Fibroblast of villous mesenchyme (primary cell): Measurements from ENCODE around the gene SMYD2. TPM values are rescaled to one million over a fixed set of nuclear protein-coding genes. Genes with fewer than 3 reads are reported as not detected.

ENCODE experiments used
- DNase-seq: peaks from one replicate; pipeline ENCODE4 v3.0.0-alpha.2; 2010; ENCODE audit warnings: low read depth
- H3K4me3 ChIP-seq: 2 replicates; pipeline ENCODE4 v1.5.1; 2011; ENCODE audit warnings: low read depth, mild to moderate bottlenecking, low read length
- total RNA-seq: library from RNA; depleted of rRNA; stranded (reverse); fragments of >200 nt; gene quantifications from 2 replicates; pipeline ENCODE4 v1.2.3, GENCODE V29; 2012
- TF ChIP-seq, protein P1 (sequence below): IDR thresholded peaks from 2 replicates; pipeline ENCODE4 v1.5.1; 2012; ENCODE audit warnings: low read depth, mild to moderate bottlenecking, low read length; ENCODE audit not compliant: insufficient read depth

Gene SMYD2
- total RNA-seq, 1 donor: 48.8 TPM

DNA sequence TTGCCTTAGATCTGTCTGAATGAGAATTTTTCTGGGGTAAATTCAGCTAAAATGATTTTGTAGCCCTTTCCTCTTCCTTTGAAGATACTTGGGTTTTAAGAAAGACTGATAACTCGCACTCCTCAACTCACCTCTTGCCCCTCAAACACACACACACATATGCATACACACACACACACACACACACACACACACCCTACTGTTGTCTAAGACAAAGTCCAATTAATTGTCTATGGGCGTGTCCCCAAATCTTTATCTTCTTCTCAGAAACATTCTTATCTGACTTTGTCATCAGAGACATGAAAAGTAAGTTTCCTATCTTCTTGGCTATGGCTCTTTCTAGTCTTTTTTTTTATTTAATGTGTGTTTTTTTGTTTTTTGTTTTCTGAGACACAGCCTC lies 36.1 kb upstream of the SMYD2 start:
- DNase-seq: no peak
- TF ChIP-seq, protein P1, sequence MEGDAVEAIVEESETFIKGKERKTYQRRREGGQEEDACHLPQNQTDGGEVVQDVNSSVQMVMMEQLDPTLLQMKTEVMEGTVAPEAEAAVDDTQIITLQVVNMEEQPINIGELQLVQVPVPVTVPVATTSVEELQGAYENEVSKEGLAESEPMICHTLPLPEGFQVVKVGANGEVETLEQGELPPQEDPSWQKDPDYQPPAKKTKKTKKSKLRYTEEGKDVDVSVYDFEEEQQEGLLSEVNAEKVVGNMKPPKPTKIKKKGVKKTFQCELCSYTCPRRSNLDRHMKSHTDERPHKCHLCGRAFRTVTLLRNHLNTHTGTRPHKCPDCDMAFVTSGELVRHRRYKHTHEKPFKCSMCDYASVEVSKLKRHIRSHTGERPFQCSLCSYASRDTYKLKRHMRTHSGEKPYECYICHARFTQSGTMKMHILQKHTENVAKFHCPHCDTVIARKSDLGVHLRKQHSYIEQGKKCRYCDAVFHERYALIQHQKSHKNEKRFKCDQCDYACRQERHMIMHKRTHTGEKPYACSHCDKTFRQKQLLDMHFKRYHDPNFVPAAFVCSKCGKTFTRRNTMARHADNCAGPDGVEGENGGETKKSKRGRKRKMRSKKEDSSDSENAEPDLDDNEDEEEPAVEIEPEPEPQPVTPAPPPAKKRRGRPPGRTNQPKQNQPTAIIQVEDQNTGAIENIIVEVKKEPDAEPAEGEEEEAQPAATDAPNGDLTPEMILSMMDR: no peak
- no peak overlapping the region for H3K4me3 ChIP-seq

DNA sequence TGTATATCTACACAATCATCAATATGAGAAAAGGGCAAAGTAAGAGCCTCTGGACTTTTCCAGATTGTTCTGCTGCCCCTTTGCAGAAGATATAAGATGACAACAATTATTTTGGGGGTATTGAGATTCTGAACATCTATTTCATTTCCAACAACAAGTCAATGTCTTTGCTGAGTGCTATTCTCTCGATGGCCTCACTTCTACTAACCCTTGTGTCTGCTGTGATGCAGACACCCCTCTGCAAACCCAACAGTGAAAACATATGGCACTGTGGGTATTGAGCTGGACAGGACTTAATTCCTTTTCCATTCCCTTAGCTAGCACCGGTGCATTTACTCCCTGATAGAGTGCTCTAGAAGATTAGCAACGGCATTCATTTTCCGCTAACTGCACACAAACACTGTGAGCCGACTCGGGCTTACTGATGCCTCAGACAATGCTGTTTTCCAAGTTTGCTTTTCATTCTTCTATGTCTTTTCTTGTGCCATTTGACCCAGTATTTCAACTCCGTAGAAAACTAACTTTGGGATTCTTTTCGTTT lies 33.4 kb upstream of the SMYD2 start:
- H3K4me3 ChIP-seq: no peak overlapping the region
- TF ChIP-seq, protein P1: no peak
- DNase-seq: no peak

DNA sequence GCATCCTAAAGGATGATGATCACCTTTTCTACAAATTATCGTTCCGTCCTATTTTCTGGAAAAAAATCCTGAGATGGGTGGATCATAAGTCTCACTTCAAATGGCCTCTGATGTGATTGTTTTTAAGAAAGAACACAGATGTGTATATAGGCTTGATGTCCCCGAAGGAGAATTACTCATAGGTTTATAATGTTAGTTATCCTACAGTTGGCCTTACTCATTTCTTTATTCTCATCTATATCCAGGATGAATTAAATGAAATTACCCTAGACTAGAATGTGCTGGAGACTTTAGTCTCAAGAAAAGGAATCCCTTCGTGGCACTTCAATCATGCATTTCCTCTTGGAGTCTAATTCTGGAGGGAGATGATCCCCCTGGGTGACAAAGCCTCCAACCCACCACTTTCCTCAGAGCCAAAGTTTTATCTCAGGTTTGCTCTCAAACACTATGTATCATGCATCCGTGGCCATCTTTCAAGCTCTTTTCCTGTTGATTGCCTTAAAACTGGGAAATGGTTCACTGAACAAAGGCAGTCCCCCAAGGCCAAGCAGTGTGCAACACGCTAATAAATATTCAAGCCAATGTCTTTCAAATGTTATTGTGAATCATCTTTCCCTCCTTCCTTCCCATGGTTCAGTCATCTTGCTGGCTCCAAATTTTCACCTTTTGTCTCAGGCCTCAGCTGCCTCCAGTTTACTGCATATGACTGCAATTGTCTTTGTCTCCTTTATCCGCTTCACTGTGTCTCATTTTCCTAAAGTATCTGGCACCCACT lies 32.5 kb upstream of the SMYD2 start:
- no peak overlapping the region for H3K4me3 ChIP-seq
- TF ChIP-seq, protein P1: no peak
- no peak for DNase-seq

DNA sequence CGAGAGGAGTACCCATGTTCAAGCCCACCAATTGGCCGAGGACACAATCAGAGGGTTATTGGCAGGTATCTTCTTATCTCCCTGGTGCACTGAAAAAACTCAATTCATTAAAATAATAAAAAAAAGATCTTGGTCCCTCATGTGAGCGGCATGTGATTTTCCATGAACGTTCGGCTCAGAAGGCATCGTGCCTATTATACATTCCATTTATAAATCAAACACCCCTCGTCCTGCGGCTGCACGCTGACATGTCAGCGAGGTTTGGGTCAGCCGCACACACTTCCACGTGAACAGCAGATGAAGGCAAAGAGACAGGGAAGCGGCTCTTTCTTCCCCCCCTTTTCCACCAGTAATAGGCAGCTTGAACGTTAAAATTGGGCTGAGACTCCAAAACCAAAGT lies 31.3 kb upstream of the SMYD2 start:
- DNase-seq: no peak
- TF ChIP-seq, protein P1: no peak
- no peak overlapping the region for H3K4me3 ChIP-seq

DNA sequence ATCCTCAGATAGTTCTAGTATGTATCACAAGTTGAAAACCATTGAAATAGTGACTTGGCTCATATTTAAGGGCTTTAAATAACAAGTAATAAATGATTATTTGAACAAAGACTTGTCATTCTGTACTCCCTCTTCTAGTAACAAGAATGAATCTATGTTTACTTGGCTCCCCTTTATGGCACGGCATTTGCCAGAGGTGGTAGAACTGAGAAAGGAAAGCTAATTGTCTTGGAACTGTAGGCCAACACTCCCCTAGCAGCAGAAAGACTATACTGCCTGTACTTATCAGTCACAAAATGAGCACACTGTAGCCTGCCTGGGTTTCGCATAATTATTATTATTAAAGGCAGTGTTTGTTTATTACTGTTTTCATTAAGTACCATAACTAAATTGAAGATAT lies 29.6 kb upstream of the SMYD2 start:
- H3K4me3 ChIP-seq: no peak overlapping the region
- DNase-seq: no peak
- TF ChIP-seq, protein P1: no peak

DNA sequence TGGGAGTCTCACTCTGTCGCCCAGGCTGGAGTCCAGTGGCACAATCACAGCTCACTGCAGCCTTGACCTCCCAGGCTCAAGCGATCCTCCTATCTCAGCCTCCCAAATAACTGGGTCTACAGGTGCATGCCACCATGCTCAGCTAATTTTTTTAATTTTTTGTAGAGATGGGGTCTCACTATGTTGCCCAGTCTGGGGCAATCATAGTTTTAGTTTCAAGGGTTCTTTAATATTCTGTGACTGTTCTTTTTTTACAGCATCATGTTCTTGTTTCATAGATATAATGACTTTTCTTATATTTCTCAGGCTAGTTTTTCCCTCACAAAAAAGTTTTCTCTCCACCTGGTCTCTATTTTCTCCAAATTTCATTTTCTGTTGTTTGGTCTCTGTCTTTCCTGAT lies 25.4 kb upstream of the SMYD2 start:
- TF ChIP-seq, protein P1: no peak

More for the DNA sequence above, 25.4 kb upstream of the SMYD2 start:
- H3K4me3 ChIP-seq: no peak overlapping the region
- DNase-seq: no peak
